ENCODE data around the gene VMP1. TPM values are rescaled to one million over a fixed set of nuclear protein-coding genes. Genes with fewer than 3 reads are reported as not detected.
A peak's percentile ranks its signal among the peaks of the same experiment; 100 is the strongest.
"Not testable (repeated sequence)": the region's sequence is repeated elsewhere in the genome, so short reads cannot be mapped to it uniquely, and the experiment has no call there.

Gene VMP1
- total RNA-seq, 6 experiments from 2014 or later = 121 to 155 (median 149) TPM

DNA sequence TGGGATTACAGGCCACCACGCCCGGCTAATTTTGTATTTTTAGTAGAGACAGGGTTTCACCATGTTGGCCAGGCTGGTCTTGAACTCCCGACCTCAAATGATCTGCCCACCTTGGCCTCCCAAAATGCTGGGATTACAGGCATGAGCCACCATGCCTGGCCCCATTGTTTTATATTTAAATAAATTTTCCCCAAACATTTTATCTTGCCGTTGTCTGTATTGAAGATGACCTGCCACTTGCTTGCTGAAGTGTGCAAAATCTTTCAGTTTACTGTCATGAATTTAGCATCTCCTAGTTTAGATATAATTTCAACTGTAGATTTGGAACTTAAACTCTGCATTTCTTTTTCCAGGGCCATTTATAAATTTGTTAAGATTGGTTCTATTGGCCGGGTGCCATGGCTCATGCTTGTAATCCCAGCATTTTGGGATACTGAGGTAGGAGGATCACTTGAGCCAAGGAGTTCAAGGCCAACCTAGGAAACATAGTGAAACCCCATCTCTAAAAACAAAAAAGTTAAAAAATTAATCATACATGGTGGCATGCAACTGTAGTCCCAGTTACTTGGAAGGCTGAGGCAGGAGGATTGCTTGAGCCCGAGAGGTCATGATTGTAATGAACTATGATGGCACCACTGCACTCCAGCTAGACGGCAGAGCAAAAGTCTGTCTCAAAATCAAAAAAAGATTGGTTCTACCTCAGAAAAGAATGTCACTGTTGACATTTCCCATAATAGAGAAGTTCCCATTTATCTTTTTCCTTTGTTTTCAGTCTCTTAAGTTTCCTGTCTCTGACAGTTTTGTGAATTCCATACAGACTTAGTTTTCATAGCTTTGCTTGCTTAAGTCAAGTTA, 84.4 kb downstream of the VMP1 start:
- TF ChIP-seq, protein P1, sequence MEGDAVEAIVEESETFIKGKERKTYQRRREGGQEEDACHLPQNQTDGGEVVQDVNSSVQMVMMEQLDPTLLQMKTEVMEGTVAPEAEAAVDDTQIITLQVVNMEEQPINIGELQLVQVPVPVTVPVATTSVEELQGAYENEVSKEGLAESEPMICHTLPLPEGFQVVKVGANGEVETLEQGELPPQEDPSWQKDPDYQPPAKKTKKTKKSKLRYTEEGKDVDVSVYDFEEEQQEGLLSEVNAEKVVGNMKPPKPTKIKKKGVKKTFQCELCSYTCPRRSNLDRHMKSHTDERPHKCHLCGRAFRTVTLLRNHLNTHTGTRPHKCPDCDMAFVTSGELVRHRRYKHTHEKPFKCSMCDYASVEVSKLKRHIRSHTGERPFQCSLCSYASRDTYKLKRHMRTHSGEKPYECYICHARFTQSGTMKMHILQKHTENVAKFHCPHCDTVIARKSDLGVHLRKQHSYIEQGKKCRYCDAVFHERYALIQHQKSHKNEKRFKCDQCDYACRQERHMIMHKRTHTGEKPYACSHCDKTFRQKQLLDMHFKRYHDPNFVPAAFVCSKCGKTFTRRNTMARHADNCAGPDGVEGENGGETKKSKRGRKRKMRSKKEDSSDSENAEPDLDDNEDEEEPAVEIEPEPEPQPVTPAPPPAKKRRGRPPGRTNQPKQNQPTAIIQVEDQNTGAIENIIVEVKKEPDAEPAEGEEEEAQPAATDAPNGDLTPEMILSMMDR (IDR thresholded peaks at IDR 0.05) = no peak
- H3K36me3 Mint-ChIP-seq (ENCODE audit: low read depth) = peaks cover 8% of the 10 kb centered on the region; the same call in 1 of the 2 replicates
- H3K27me3 Mint-ChIP-seq (ENCODE audit: insufficient read depth) = peaks cover 2% of the 10 kb centered on the region
- no peaks in the 10 kb centered on the region for H3K9me3 Mint-ChIP-seq
- H3K4me3 Mint-ChIP-seq = no peak overlapping the region
- peaks cover 28% of the 10 kb centered on the region for H3K4me1 Mint-ChIP-seq (ENCODE audit: low read depth)
- no peak for DNase-seq
- peak overlapping the region; percentile 70 for H3K27ac Mint-ChIP-seq

DNA sequence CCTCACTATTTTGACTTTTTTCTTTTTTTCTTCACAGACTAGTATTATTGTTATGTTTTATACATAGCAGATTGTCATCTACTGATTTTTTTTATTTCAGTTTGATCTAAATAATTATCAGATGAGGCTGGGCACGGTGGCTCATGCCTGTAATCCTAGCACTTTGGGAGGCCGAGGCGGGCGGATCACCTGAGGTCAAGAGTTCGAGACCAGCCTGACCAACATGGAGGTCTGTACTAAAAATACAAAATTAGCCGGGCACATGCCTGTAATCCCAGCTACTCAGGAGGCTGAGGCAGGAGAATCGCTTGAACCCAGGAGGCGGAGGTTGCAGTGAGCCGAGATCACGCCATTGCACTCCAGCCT, 85.0 kb downstream of the VMP1 start:
- not testable (repeated sequence) for H3K4me3 Mint-ChIP-seq; H3K27me3 Mint-ChIP-seq (ENCODE audit: insufficient read depth); H3K36me3 Mint-ChIP-seq (ENCODE audit: low read depth); DNase-seq; H3K9me3 Mint-ChIP-seq
- Mint-ChIP-seq H3K4me1 (ENCODE audit: low read depth) (peaks cover 24% of the 10 kb centered on the region), H3K27ac (peak overlapping the region; percentile 70)

DNA sequence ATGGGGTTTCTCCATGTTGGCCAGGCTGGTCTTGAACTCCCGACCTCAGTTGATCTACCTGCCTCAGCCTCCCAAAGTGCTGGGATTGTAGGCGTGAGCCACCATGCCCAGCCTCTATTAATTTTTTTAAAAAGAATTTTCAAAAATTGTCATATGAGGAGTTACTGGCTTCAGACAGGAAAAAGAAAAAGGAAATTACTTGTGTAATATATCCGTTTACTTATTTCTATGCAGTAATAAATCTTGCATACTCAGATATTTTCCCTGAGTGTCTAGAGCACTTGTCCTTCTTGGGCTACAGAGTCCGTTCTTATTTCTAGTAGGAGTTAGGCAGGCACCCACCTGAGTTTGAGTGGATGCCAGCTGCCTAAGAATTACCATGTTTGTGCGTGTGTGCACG, 85.8 kb downstream of the VMP1 start:
- TF ChIP-seq, protein P1 (IDR thresholded peaks at IDR 0.05) = no peak

DNA sequence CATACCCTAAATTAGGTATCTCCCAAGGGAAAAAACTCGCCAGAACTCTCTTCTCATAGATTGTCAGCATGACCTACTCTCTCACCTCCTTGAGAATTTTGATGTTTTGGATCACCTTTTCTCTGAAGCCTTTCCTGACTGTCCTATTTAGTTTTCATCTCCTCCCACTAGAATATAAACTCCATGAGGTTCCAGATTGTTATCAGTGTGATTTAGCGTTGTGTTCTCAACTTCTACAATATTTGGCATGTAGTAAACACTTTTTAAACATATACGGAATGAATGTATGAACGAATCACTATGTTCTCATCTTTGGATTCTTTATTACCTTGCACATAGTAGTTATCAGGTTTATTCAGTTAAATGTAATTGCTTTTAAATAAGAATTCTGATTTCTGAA, 88.7 kb downstream of the VMP1 start:
- H3K27me3 Mint-ChIP-seq (ENCODE audit: insufficient read depth) = no peaks in the 10 kb centered on the region; the same call in 1 of the 2 replicates
- H3K4me1 Mint-ChIP-seq (ENCODE audit: low read depth) = peaks cover 27% of the 10 kb centered on the region
- no peak for DNase-seq
- no peak overlapping the region; the same call in 1 of the 2 replicates for H3K27ac Mint-ChIP-seq
- H3K36me3 Mint-ChIP-seq (ENCODE audit: low read depth) = peaks cover 11% of the 10 kb centered on the region; the same call in 1 of the 2 replicates
- TF ChIP-seq, protein P1 (IDR thresholded peaks at IDR 0.05) = no peak
- no peaks in the 10 kb centered on the region for H3K9me3 Mint-ChIP-seq
- H3K4me3 Mint-ChIP-seq = no peak overlapping the region

More for the DNA sequence above, 85.8 kb downstream of the VMP1 start:
- H3K36me3 Mint-ChIP-seq (ENCODE audit: low read depth) = peaks cover 10% of the 10 kb centered on the region; the same call in 1 of the 2 replicates
- H3K27ac Mint-ChIP-seq = no peak overlapping the region
- no peak for DNase-seq
- no peaks in the 10 kb centered on the region for H3K9me3 Mint-ChIP-seq
- H3K27me3 Mint-ChIP-seq (ENCODE audit: insufficient read depth) = peaks cover under 1% of the 10 kb centered on the region
- H3K4me3 Mint-ChIP-seq = no peak overlapping the region
- peaks cover 26% of the 10 kb centered on the region for H3K4me1 Mint-ChIP-seq (ENCODE audit: low read depth)

DNA sequence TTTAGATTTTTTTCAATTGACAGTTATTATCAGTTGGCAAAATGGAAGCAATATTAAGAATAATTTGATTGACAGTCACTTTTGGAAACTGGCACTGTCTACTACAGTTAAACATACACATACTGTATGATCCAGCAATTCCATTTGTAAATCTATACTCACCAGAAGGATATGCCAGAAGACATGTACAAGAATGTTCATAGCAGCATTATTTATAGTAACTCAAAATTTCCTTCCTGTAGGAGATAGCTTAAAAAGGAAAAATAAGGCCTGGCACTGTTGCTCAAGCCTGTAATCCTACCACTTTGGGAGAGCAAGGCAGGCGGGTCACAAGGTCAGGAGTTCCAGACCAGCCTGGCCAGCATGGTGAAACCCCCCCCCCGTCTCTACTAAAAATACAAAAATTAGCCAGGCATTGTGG, 89.3 kb downstream of the VMP1 start:
- TF ChIP-seq, protein P1 (IDR thresholded peaks at IDR 0.05) = no peak
- peaks cover 9% of the 10 kb centered on the region; the same call in 1 of the 2 replicates for H3K36me3 Mint-ChIP-seq (ENCODE audit: low read depth)
- peaks cover 24% of the 10 kb centered on the region for H3K4me1 Mint-ChIP-seq (ENCODE audit: low read depth)
- no peaks in the 10 kb centered on the region; the same call in 1 of the 2 replicates for H3K27me3 Mint-ChIP-seq (ENCODE audit: insufficient read depth)
- no peak overlapping the region for H3K4me3 Mint-ChIP-seq
- DNase-seq = no peak
- H3K27ac Mint-ChIP-seq = peak overlapping the region; percentile 14; the same call in 1 of the 2 replicates
- H3K9me3 Mint-ChIP-seq = no peaks in the 10 kb centered on the region

DNA sequence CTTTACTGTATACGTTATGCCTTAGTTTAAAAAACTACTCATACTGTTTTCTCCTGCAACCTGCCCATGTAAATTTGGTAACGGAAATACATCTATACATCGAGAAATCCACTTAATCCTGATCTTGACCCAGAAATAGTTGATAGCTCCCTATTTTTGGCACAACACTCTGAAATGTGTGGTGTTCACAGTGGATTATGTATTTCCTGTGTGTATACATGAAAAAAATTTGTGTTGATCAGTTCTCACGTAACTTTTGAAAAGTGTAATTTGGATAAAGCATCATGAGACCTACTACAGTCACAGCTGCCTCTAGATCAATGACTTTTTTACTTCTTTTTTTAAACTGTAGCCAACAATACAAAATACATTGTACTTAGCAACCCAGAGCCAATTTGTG, 90.7 kb downstream of the VMP1 start:
- Mint-ChIP-seq H3K4me3 (no peak overlapping the region), H3K4me1 (ENCODE audit: low read depth) (peaks cover 19% of the 10 kb centered on the region), H3K27ac (no peak overlapping the region), H3K36me3 (ENCODE audit: low read depth) (peaks cover 7% of the 10 kb centered on the region; the same call in 1 of the 2 replicates), H3K27me3 (ENCODE audit: insufficient read depth) (no peaks in the 10 kb centered on the region; the same call in 1 of the 2 replicates), H3K9me3 (no peaks in the 10 kb centered on the region)
- DNase-seq = no peak
- TF ChIP-seq, protein P1 (IDR thresholded peaks at IDR 0.05) = no peak

Data from HFFc6 (cell line).